Bone marrow (tissue), 2 donors: Measurements from ENCODE around the gene FKBP6.
A peak's percentile ranks its signal among the peaks of the same experiment; 100 is the strongest.
"Not testable (repeated sequence)": the region's sequence is repeated elsewhere in the genome, so short reads cannot be mapped to it uniquely, and the experiment has no call there.

ENCODE experiments used
- DNase-seq, 2 donors: peaks; one replicate each; lab custom pipeline; 2025; lab: John Stamatoyannopoulos, UW

Gene FKBP6

GRCh38 chr7:73327922-73328321 is at the start of gene FKBP6, which contains the start of gene TRIM50:
Gene FKBP6 (plus strand): TSS chr7:73328161. CDS start chr7:73328429, 268 bp downstream.
Gene TRIM50 (minus strand): TSS chr7:73328082. CDS start chr7:73324787, 3,295 bp downstream.
- DNase-seq = not testable (repeated sequence)

GRCh38 chr7:73297235-73297634 is 30.7 kb upstream of the FKBP6 start:
- not testable (repeated sequence) for DNase-seq

GRCh38 chr7:73297706-73298105 is 30.3 kb upstream of the FKBP6 start:
- not testable (repeated sequence) for DNase-seq

- not testable (repeated sequence) for DNase-seq
These were observed 28.1 kb upstream of the FKBP6 start for GRCh38 chr7:73299812-73300211.

GRCh38 chr7:73301108-73301507 is 26.9 kb upstream of the FKBP6 start:
- DNase-seq = not testable (repeated sequence)

GRCh38 chr7:73302846-73303245 is 25.1 kb upstream of the FKBP6 start:
- not testable (repeated sequence) for DNase-seq

GRCh38 chr7:73303546-73303945 is 24.4 kb upstream of the FKBP6 start:
- no peak for DNase-seq

- DNase-seq = no peak
These were observed 23.9 kb upstream of the FKBP6 start for GRCh38 chr7:73304071-73304470.

GRCh38 chr7:73304612-73305387 is 23.2 kb upstream of the FKBP6 start:
- not testable (repeated sequence) for DNase-seq

GRCh38 chr7:73307436-73307835 is 20.5 kb upstream of the FKBP6 start:
- DNase-seq = no peak

GRCh38 chr7:73308074-73308664 is 19.8 kb upstream of the FKBP6 start:
- no peak for DNase-seq

- peak; percentile 60 to 76 for DNase-seq
These were observed 19.2 kb upstream of the FKBP6 start, which contains the start of gene NSUN5 for GRCh38 chr7:73308665-73309214. Gene NSUN5 (minus strand): TSS chr7:73308826. CDS start chr7:73308790, 36 bp downstream.

GRCh38 chr7:73311421-73311820 is 16.5 kb upstream of the FKBP6 start:
- DNase-seq = not testable (repeated sequence)

GRCh38 chr7:73312831-73313520 is 15.0 kb upstream of the FKBP6 start:
- DNase-seq = no peak

GRCh38 chr7:73313521-73313906 is 14.4 kb upstream of the FKBP6 start:
- no peak for DNase-seq

- no peak for DNase-seq
These were observed 13.7 kb upstream of the FKBP6 start for GRCh38 chr7:73314271-73314670.

- DNase-seq = no peak
These were observed 11.4 kb upstream of the FKBP6 start for GRCh38 chr7:73316521-73316920.

- DNase-seq = not testable (repeated sequence)
These were observed 9.2 kb upstream of the FKBP6 start for GRCh38 chr7:73318656-73319204.

- not testable (repeated sequence) for DNase-seq
These were observed 8.4 kb upstream of the FKBP6 start for GRCh38 chr7:73319541-73319940.

GRCh38 chr7:73320009-73320408 is 8.0 kb upstream of the FKBP6 start:
- not testable (repeated sequence) for DNase-seq

- DNase-seq = not testable (repeated sequence)
These were observed 4.4 kb upstream of the FKBP6 start for GRCh38 chr7:73323434-73324080.
